ENCODE measurements around the gene RASSF4.

DNA sequence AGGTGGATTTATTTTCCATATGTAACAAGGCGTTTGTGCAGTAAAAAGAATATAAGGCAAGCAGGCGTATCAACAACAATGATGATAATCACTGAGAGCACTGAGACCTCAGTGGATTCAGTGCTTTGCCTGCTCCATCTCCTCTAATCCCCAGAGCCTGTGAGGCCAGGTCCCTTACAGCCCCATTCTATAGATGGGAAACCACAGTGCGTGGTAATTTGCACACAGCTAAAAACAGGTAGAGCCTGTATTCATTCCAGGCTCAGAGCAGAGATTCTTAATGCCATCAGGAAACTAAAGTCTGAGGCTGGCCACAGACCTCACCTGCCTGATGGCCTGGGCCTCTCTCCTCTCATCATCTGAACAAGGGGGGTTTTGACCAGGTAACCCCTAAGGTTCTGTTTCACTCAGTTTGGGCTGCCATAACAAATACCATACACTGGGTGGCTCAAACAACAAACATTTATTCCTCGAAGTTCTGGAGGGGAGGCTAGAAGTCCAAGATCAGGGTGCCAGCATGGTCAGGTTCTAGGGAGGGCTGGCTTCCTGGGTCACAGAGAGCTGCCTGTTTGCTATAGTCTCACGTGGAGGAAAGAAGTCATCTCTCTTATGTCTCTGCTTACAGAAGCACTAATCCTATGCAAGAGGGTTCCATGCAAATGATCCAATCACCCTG lies 10.3 kb upstream of the RASSF4 start:
- TF ChIP-seq POLR2AphosphoS5 (IDR thresholded peaks at IDR 0.05; ENCODE audit: low read depth) (no peak), GABPA (IDR thresholded peaks at IDR 0.05; ENCODE audit: low read depth) (no peak), SPI1 (IDR thresholded peaks at IDR 0.05; ENCODE audit: borderline replicate concordance, low read depth) (no peak)
- TF ChIP-seq, protein P1, sequence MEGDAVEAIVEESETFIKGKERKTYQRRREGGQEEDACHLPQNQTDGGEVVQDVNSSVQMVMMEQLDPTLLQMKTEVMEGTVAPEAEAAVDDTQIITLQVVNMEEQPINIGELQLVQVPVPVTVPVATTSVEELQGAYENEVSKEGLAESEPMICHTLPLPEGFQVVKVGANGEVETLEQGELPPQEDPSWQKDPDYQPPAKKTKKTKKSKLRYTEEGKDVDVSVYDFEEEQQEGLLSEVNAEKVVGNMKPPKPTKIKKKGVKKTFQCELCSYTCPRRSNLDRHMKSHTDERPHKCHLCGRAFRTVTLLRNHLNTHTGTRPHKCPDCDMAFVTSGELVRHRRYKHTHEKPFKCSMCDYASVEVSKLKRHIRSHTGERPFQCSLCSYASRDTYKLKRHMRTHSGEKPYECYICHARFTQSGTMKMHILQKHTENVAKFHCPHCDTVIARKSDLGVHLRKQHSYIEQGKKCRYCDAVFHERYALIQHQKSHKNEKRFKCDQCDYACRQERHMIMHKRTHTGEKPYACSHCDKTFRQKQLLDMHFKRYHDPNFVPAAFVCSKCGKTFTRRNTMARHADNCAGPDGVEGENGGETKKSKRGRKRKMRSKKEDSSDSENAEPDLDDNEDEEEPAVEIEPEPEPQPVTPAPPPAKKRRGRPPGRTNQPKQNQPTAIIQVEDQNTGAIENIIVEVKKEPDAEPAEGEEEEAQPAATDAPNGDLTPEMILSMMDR (IDR thresholded peaks at IDR 0.05; ENCODE audit: insufficient read depth, low read length), result no peak
- TF ChIP-seq, protein P2, sequence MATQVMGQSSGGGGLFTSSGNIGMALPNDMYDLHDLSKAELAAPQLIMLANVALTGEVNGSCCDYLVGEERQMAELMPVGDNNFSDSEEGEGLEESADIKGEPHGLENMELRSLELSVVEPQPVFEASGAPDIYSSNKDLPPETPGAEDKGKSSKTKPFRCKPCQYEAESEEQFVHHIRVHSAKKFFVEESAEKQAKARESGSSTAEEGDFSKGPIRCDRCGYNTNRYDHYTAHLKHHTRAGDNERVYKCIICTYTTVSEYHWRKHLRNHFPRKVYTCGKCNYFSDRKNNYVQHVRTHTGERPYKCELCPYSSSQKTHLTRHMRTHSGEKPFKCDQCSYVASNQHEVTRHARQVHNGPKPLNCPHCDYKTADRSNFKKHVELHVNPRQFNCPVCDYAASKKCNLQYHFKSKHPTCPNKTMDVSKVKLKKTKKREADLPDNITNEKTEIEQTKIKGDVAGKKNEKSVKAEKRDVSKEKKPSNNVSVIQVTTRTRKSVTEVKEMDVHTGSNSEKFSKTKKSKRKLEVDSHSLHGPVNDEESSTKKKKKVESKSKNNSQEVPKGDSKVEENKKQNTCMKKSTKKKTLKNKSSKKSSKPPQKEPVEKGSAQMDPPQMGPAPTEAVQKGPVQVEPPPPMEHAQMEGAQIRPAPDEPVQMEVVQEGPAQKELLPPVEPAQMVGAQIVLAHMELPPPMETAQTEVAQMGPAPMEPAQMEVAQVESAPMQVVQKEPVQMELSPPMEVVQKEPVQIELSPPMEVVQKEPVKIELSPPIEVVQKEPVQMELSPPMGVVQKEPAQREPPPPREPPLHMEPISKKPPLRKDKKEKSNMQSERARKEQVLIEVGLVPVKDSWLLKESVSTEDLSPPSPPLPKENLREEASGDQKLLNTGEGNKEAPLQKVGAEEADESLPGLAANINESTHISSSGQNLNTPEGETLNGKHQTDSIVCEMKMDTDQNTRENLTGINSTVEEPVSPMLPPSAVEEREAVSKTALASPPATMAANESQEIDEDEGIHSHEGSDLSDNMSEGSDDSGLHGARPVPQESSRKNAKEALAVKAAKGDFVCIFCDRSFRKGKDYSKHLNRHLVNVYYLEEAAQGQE (IDR thresholded peaks at IDR 0.05; ENCODE audit: insufficient replicate concordance, low read depth), result no peak
